GM12801 (cell line): Measurements from ENCODE around the gene FMN1.

ENCODE experiments used
- CTCF ChIP-seq: IDR thresholded peaks from one replicate; pipeline ENCODE4 v1.5.1; 2011; ENCODE audit warnings: control low read depth; ENCODE audit not compliant: insufficient read length; ENCODE audit errors: extremely low read depth

The FMN1 gene

GRCh38 chr15:33207646-33208045 lies 13.1 kb upstream of the FMN1 start:
- no peak for TF ChIP-seq CTCF

DNA sequence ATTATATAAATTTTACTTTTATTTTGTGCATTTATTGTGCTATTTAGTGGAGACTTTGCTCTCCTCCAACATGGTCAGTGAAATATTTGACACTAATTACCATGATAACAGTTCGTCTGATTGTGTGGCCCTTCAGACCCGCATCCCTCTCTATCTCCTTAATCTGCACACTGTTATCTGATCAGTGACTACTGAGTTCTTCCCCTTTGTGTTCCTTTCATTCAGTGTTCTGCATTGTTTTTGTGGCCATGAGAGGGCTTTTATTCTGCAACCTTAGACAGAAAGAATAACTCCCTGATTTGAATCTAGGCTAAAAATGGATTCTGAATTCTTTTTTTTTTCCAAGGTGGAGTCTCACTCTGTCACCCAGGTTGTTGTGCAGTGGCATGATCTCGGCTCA lies 11.9 kb upstream of the FMN1 start:
- TF ChIP-seq CTCF: no peak

DNA sequence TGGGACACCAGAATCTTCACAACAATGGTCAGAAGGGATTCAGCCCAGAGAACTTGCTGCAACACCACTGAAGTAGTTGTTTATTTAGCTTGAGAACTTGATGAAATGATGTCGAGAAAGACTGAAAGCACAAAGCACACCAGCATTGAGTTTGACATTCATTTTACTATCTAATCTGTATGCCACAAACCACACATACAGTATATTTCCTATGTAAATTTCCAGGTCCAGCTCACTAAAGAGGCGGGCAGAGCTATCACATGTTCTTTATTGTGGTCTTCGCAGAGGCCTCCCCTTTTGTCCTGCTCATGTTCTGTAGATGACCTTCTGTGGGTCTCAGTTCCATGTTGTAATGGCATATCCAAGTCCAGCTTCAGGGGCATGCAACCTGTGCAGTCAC lies 10.4 kb upstream of the FMN1 start:
- no peak for TF ChIP-seq CTCF

DNA sequence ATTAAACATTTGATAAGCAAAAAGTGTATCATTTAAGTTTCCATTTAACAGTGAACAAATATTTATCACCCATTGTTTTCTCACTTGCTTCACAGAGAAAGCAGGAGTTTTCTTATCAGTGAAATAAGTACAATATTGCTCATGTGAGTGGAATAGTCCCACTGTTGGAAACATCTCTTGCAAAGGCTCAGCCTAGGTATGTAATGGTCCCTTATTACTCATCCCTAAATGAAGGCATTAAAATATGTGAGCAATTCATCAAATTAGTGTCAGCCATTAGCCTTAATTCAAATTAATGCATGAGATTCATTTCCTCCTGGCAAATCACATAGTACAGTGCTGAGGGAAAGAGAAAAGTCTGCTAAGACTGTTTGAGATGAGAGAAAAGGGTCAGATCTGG lies 9.6 kb upstream of the FMN1 start:
- TF ChIP-seq CTCF: no peak

DNA sequence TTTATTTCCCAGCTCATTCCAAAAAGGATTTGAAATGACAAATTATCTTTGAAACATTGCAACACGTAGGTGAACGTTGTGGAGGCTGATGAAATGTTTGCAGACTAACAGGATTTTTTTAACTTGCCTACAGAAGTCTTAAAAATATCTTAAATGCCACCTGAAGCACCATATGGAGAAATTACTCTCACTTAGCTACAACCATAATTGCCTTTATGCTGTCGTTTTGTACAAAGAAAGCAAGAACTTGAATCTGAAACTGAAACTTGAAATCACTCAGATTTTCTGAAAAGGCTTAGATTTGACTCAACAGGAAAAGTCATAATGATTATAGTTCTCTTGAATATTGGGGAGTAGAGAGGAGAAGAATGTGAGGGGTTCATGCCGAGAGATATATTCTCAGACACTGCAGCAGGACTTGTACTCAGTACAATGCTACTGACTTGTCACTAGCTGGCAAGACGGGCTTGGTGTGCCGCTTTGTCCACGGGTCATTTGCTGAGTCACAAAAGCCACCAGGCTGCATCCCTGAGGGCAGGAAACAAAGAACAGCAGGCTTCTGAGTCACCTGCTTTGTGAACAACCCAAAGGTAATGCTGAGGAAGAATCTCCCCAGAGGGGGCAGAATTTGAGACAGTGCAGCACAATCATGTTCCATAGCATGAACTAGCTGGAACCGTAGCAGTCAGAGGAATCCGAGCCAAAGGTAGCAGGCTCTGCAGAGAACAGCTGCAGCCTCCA lies 7.1 kb upstream of the FMN1 start:
- TF ChIP-seq CTCF: no peak

DNA sequence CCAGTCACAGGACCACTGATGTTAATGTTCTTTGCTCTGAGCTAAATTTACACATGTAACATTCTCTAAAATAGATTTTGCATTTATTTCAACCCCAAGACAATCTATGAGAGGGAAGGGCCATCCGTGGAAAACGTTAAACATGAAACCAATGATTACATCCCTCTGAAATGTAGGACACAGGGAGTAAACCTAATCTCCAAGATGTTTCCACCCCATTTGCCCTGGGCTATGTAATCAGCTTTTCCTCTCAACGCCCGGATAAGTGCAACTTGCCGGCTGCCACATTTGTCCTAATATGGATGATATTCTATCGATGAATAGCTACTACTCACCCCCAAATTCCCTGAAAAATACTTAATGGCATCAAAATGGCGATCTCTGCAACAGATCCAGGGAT lies 6.4 kb upstream of the FMN1 start:
- no peak for TF ChIP-seq CTCF

DNA sequence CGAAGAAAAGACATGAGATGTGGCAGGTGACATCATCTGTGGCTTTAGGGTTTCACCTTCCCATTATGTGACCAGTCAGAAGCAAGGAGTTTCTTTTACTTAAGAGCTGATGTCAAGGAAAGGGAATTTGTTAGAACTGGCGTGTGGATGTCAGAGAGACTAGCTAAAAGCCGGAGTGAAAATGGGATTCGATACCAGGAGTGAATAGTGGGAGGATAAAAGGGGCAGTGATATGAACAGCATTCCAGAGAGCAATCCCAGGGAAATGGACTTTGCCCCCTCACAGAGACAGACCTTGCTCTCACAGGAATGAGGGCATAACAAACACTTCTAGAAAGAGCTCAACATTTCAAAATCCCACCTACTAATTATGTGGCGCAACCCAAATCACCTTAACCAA lies 5.9 kb upstream of the FMN1 start:
- no peak for TF ChIP-seq CTCF

DNA sequence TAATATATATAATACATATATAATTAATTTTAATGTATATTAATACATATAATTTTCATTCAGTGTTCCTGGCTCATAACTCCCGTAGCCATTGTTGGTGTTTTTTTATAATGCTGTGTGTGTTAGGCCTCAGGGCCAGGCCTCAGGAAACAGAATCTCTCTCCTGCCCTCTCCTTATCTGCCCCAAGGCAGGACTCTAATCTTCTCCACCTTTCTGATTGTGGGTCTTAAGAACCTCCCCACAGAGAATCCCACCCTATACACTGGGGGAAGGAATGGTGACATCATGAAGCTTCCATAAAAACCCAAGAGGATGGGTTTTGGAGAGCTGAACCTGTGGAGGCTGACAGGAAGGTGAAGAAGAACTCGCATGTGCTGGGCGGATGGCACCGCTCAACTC lies 4.0 kb upstream of the FMN1 start:
- TF ChIP-seq CTCF: no peak
